Pancreas (tissue), 10 donors: Measurements from ENCODE around the gene MREG. TPM values are rescaled to one million over a fixed set of nuclear protein-coding genes. Genes with fewer than 3 reads are reported as not detected.

ENCODE experiments used
- ATAC-seq, 4 donors: fragments of 200-7000 bp; cut with Tn5 transposase; one replicate each; pipeline versions ENCODE4 v1.8.0 to v1.9.1; 2020; ENCODE audit warnings: mild to moderate bottlenecking in 4 of 4, moderate library complexity in 4 of 4
- DNase-seq, 6 donors: peaks; one replicate each; pipeline ENCODE4 v3.0.0-alpha.2; 2020
- FAIRE-seq: peaks from 2 replicates; lab custom pipeline; 2012; peaks lifted over from hg19 to GRCh38; lab: Jason Lieb, UNC
- H3K27ac ChIP-seq, 4 donors: fragments of 200-600 bp; sonication (generic); 1 replicate in 3 of 4; 2 replicates in 1 of 4; pipeline versions ENCODE4 v1.5.0 to v1.8.0; 2020
- H3K27me3 ChIP-seq, 4 donors: fragments of 200-600 bp; one replicate each; pipeline ENCODE4 v1.8.0; 2021
- H3K36me3 ChIP-seq, 3 donors: fragments of 200-600 bp; sonication (generic) in 1 of 3; one replicate each; pipeline versions ENCODE4 v1.5.0 to v1.8.0; 2020 to 2021
- H3K4me1 ChIP-seq, 3 donors: fragments of 200-600 bp; one replicate each; pipeline ENCODE4 v1.8.0; 2021
- H3K4me3 ChIP-seq, 4 donors: fragments of 200-600 bp; sonication (generic) in 2 of 4; one replicate each; pipeline versions ENCODE4 v1.5.0 to v1.8.0; 2020 to 2021
- H3K9me3 ChIP-seq, 4 donors: fragments of 200-600 bp; one replicate each; pipeline ENCODE4 v1.8.0; 2021
- WGBS, 2 donors: extraction: QIAGEN DNeasy Blood & Tissue Kit; methylation state at CpG; one replicate each; pipeline ENCODE4 v1.1.7; 2013; 5-methylcytosine and 5-hydroxymethylcytosine counted together
- intact Hi-C, 3 donors: fragments of 100-400 bp; cut with DNase I; formaldehyde crosslinking; loops; one replicate each; pipeline versions ENCODE4 v1.11.1 to v1.14.2; 2022
- polyA plus RNA-seq, 2 donors: library from polyadenylated mRNA; stranded (reverse); fragments of 200-250 nt; gene quantifications; one replicate each; pipeline ENCODE4 v1.2.3, GENCODE V29; 2013
- total RNA-seq, 6 donors: library from RNA; stranded (reverse); fragmentation: NEBNext Ultra II Directional in 4 of 6; extraction: Animal tissue kit (Norgen Biotek cat#: 25700) in 4 of 6; gene quantifications; one replicate each; pipeline versions ENCODE4 v1.2.1 to v1.2.4, GENCODE V29; 2021 to 2023
- TF ChIP-seq, protein P1 (sequence below), 4 donors: fragments of 200-600 bp; sonication (generic) in 3 of 4; IDR thresholded peaks; one replicate each; pipeline versions ENCODE4 v1.5.0 to v1.8.0; 2021; ENCODE audit warnings: antibody characterized with exemption in 4 of 4
- donor health status: healthy with polysubstance abuse.
- donor health status: DM: no; HTN: no; CAD: no; lungs with moderate emphysema.
- donor health status: DM: no; HTN: no; CAD: no.
- donor health status: control.
- donor health status: control.
- donor health status: Bipolar disorder and iron deficiency.
- donor health status: DM: yes; HTN: yes; CAD: no.
- donor health status: DM: no; HTN: no; CAD: no.
- donor health status: DM: no; HTN: no; CAD: no.
- donor health status: DM: yes; HTN: yes; CAD: no.

The MREG gene
- total and polyA plus RNA-seq, 8 donors = 1.2 to 4.8 (median 2.3) TPM

DNA sequence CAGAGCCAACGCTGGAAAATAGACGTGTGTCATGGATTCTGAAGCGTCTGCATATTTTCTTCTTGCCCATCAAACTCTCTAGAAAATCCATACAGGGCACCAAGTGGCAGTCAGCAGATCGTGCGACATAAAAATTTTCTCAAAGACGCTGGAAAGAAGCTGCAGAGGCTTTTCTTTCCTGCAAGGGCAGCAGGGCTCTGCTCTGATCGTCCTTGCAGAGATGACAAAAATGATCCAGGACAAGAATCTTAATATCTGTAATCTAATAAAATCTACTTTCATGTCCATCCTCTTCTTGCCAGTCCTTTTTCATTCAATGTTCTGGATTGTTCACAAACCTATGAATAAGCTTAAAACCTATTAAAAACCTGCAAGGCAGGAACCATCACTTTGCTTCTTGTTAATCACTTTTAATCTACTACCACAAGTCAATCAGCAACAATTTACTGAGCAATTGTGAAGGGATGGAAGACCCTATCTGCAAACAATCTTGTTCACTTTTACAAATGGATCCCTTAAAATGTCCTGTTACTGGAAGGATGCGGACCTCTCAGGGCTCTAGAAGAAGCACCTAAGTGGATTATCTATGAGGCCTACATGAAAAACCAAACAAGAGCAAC, 93.6 kb downstream of the MREG start:
- intact Hi-C loops = no loop called here

DNA sequence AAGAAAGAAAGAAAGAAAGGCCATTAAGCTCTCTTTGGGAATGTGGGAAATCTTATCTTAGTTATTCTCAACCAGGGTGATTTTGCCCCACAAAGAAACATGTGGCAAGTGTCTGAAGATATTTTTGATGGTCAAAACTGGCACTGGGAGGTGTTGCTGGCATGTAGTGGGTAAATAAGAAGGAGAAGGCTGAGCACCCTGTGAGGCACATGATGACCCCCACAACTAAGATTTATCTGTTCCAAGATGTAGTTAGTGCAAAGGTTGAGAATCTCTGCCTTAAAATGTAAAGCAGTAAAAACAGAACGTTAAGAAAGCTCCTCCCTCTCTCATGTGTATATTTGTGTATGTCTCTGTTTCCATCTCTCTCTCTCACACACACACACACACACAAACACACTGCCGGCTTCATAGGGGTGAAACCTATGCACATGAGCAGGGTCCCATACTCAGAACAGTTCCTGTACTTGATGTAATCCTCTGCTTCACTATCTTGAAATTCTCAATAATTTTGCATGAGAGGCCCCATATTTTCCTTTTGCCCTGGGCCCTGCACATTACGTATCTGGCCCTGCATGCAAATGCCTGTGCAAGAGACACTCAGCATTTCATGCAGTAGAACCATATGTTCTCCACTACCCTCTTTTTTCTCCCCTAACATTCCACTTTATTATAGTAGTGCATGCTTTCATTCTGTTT, 94.3 kb downstream of the MREG start:
- no peaks in the 10 kb centered on the region for H3K4me1 ChIP-seq
- no peak overlapping the region for H3K27ac ChIP-seq
- no peak for FAIRE-seq
- no peaks in the 10 kb centered on the region for H3K9me3 ChIP-seq
- H3K27me3 ChIP-seq = no peaks in the 10 kb centered on the region
- TF ChIP-seq, protein P1, sequence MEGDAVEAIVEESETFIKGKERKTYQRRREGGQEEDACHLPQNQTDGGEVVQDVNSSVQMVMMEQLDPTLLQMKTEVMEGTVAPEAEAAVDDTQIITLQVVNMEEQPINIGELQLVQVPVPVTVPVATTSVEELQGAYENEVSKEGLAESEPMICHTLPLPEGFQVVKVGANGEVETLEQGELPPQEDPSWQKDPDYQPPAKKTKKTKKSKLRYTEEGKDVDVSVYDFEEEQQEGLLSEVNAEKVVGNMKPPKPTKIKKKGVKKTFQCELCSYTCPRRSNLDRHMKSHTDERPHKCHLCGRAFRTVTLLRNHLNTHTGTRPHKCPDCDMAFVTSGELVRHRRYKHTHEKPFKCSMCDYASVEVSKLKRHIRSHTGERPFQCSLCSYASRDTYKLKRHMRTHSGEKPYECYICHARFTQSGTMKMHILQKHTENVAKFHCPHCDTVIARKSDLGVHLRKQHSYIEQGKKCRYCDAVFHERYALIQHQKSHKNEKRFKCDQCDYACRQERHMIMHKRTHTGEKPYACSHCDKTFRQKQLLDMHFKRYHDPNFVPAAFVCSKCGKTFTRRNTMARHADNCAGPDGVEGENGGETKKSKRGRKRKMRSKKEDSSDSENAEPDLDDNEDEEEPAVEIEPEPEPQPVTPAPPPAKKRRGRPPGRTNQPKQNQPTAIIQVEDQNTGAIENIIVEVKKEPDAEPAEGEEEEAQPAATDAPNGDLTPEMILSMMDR (IDR thresholded peaks at IDR 0.05) = no peak
- no peak for ATAC-seq
- no peak overlapping the region for H3K4me3 ChIP-seq
- intact Hi-C loops = no loop called here
- WGBS, 2 donors = 42 to 57% methylated on average over 3 of the region's 3 CpGs
- no peak for DNase-seq
- no peaks in the 10 kb centered on the region for H3K36me3 ChIP-seq

More for the DNA sequence above, 93.6 kb downstream of the MREG start:
- ATAC-seq (no peak), FAIRE-seq (no peak), DNase-seq (no peak)
- H3K4me3 ChIP-seq = no peak overlapping the region
- no peaks in the 10 kb centered on the region for H3K36me3 ChIP-seq
- no peaks in the 10 kb centered on the region for H3K4me1 ChIP-seq
- H3K27ac ChIP-seq = no peak overlapping the region
- H3K27me3 ChIP-seq = no peaks in the 10 kb centered on the region
- TF ChIP-seq, protein P1 (IDR thresholded peaks at IDR 0.05) = no peak
- H3K9me3 ChIP-seq = no peaks in the 10 kb centered on the region
- WGBS, 2 donors = 43 to 48% methylated on average over 8 of the region's 8 CpGs

DNA sequence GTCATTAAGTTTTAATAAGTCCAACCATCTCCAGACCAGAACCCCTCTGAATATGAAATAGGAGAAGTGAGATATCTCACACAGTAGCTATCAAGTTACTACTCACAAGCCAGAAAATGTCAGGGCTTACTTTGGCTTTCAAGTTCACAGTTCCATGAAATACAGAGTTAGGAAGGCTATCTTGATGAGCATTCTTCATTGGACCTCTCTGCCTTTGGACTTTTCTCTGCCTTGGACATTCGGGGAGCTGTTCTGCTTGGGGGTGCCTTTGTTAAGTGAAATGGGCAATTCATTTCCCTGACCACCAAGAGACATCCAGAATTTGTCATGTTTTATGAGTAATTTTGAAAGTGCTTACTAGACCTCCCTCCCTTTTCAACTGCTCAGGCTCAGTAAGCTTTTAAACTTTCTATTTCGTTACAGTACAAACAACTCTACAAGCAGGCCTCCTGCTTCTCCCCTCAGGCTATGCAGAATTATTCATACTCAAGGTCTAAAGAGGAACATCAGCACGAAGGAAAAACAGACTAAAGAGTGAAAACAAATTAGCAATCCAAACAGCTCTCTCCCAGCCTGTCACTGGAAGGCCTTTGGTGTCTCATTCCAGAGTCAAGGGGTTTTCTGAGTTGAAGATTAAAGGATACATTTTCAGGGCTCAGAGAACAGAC, 95.3 kb downstream of the MREG start:
- ATAC-seq (no peak), FAIRE-seq (no peak), DNase-seq (no peak)
- Histone ChIP-seq H3K4me3 (no peak overlapping the region), H3K9me3 (no peaks in the 10 kb centered on the region), H3K36me3 (no peaks in the 10 kb centered on the region), H3K27me3 (no peaks in the 10 kb centered on the region), H3K27ac (no peak overlapping the region), H3K4me1 (no peaks in the 10 kb centered on the region)
- TF ChIP-seq, protein P1 (IDR thresholded peaks at IDR 0.05) = no peak
- 50 to 56% methylated on average over 3 of the region's 3 CpGs for WGBS, 2 donors
- intact Hi-C loops = no loop called here

DNA sequence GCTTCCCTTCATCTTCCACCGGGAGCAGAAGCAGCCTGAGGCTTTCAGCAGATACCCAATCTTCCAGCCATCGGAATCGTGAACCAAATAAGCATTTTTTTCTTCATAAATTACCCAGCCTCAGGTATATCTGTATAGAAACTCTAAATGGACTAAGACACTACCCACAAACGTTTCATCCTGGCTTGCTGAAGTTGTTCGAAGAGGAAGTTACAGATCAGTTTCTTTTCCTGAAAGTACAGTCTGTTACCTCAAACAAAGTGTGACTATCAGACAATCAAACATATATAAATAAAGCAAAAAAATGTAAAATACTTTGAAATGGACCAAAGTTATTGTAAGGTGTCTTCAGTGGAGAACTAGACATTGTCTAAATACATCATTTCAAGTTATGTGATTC, 97.9 kb downstream of the MREG start:
- FAIRE-seq (no peak), ATAC-seq (no peak), DNase-seq (no peak)
- no peak overlapping the region for H3K4me3 ChIP-seq
- H3K36me3 ChIP-seq = no peaks in the 10 kb centered on the region
- H3K27ac ChIP-seq = no peak overlapping the region
- no peaks in the 10 kb centered on the region for H3K9me3 ChIP-seq
- 70 to 75% methylated on average over 5 of the region's 5 CpGs for WGBS, 2 donors
- TF ChIP-seq, protein P1 (IDR thresholded peaks at IDR 0.05) = no peak
- H3K4me1 ChIP-seq = no peaks in the 10 kb centered on the region
- intact Hi-C loops = no loop called here
- H3K27me3 ChIP-seq = no peaks in the 10 kb centered on the region
